Measurements from ENCODE around the gene GTF2H3.

- no peak for TF ChIP-seq SPI1 (IDR thresholded peaks at IDR 0.05; ENCODE audit: borderline replicate concordance, insufficient read depth, low read depth, low read length)
- no peak for TF ChIP-seq CREB1 (IDR thresholded peaks at IDR 0.05; ENCODE audit: low read depth)
- TF ChIP-seq TARDBP (IDR thresholded peaks at IDR 0.05; ENCODE audit: borderline replicate concordance), result no peak
- TF ChIP-seq BMI1 (IDR thresholded peaks at IDR 0.05; ENCODE audit: borderline replicate concordance), result no peak
- no peak for TF ChIP-seq NRF1 (conservative IDR thresholded peaks at IDR 0.05; ENCODE audit: low read depth, low read length)
- no peak for TF ChIP-seq NBN (IDR thresholded peaks at IDR 0.05)
- TF ChIP-seq ZBTB33 (IDR thresholded peaks at IDR 0.05), result no peak
- 0 out of 2 replicates have a peak, but pooled peaks have one; percentile 9 for TF ChIP-seq POLR2AphosphoS5 (IDR thresholded peaks at IDR 0.05; ENCODE audit: low read length)
- TF ChIP-seq ZNF687 (IDR thresholded peaks at IDR 0.05), result no peak
- TF ChIP-seq YY1 (IDR thresholded peaks at IDR 0.05; ENCODE audit: low read depth, low read length), result 0 out of 2 replicates have a peak, but pooled peaks have one; percentile 8
- TF ChIP-seq CTCF (IDR thresholded peaks at IDR 0.05 in 2 of 3, conservative IDR thresholded peaks at IDR 0.05 in 1 of 3; ENCODE audit: control insufficient read depth in 2 of 3, extremely low read depth in 1 of 3, insufficient read depth in 1 of 3, low read depth in 3 of 3, low read length in 3 of 3), result no peak
Measured at GRCh38 chr12:123602651-123603195, 30.9 kb upstream of the GTF2H3 start.
